RWPE1 (cell line): ENCODE data around the gene ZDHHC7.

Experiments
- CTCF ChIA-PET: fragments of 350-600 bp; sonication (Branson Sonifier 250); formaldehyde crosslinking; extraction: SDS; loops from one replicate; lab custom pipeline; 2021; lab: Yijun Ruan, JAX
- POLR2A ChIA-PET: fragments of 400-600 bp; formaldehyde crosslinking; extraction: SDS; loops from one replicate; lab custom pipeline; 2020; ENCODE audit warnings: antibody characterized with exemption; ENCODE audit not compliant: low non-redundant PET; lab: Yijun Ruan, JAX
- DNase-seq: peaks from one replicate; pipeline ENCODE4 v3.0.0; 2012; ENCODE audit warnings: low spot score
- H3K27ac ChIP-seq: fragments of 450-650 bp; 2 replicates; pipeline ENCODE4 v1.5.1; 2017
- CTCF ChIP-seq: fragments of 450-650 bp; conservative IDR thresholded peaks from 2 replicates; pipeline ENCODE4 v1.5.1; 2017; ENCODE audit warnings: low read depth, mild to moderate bottlenecking

Gene ZDHHC7

DNA sequence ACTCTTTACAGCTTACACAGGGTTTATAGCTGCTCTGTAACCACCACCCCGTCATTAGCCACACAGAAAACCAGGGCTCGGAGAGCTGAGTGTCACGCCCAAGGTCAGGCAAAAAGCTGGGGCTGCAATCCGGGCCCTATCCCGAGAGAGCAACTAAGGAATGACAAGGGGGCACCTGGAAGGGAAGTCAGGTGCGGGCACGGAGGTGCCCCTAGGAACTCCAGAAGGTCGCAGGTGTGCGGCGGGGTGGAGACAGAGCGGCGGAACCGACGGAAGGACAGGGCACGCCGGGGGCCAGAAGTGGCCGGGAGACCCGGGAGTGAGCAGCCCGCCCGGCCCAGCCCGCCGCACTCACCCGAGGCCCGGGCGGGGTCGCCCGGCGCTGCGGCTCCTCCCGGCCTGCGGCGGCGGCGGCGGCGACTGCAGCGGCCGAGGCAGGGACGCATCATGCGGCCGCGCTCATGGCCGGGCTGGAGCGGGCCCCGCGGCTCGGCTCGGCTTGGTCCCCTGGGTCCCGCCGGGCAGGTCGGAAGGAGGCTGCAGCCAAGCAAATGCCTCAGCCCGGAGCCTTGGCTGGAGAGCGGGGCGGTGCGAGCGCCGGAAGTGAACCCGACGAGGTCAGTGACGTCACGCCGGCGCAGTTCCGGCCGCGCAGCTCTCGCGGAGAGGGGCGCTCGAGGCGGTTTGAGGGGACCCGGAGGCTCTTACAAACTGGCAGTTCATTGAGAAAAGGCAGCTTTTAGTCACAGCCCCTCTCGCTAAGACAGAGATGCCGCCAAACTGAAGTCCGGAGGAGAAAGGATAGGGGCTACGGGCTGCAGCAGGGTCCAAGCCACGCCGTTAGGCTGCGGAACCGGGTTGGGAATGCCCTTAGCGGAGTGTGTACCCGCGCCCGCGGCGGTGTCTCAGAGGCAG is at the start of gene ZDHHC7:
Gene ZDHHC7, minus strand, starts transcription at position 605 of the 915 bp plus-strand sequence. CDS start 20,917 bp downstream, outside the sequence.
- H3K27ac ChIP-seq = peak within 1 kb of the TSS; percentile 93
- peak; percentile 80 for DNase-seq
- POLR2A ChIA-PET = interaction anchor here (0.5 to 1.1 kb wide), 6 partner anchors 8 to 358 kb away, joined by 3 to 8 read pairs (median 3); no protein-coding TSS in a partner anchor
- CTCF ChIA-PET = interaction anchor here (1.5 kb wide), 1 partner anchor 76 kb away, joined by 10 read pairs; no protein-coding TSS in a partner anchor
- TF ChIP-seq CTCF = no peak

DNA sequence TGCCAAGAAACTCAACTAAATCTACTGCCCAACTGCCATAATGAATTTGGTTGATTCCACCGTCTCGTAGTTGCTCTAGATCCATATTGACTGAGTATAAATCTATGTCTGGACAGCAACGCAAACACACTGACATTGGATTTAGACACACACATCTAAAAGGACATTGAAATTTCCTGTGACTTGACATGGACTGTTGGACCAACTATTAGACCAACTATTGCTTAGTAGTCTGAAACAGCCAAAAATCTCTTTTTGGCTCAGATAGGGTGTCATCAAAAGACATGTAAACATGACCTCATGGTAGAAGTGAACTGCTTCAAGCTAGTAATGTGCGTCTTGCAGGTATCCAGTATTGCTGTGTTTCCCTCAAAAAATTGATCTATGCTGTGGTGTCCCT is 47.6 kb upstream of the ZDHHC7 start:
- ChIA-PET POLR2A (no interaction called here), CTCF (no interaction called here)
- H3K27ac ChIP-seq = no peak overlapping the region
- TF ChIP-seq CTCF = no peak
- no peak for DNase-seq

GRCh38 chr16:85057948-85058347 is 46.6 kb upstream of the ZDHHC7 start:
- no peak for TF ChIP-seq CTCF
- ChIA-PET POLR2A (no interaction called here), CTCF (interaction anchor here (0.5 kb wide), 1 partner anchor 27 kb away, joined by 3 read pairs; no protein-coding TSS in a partner anchor)
- H3K27ac ChIP-seq = no peak overlapping the region
- no peak for DNase-seq

GRCh38 chr16:85057212-85057889 is 46.0 kb upstream of the ZDHHC7 start:
- POLR2A ChIA-PET = no interaction called here
- 0 out of 2 replicates have a peak, but pooled peaks have one; percentile 10 for TF ChIP-seq CTCF
- CTCF ChIA-PET = interaction anchor here (0.5 to 0.7 kb wide), 2 partner anchors 27 to 94 kb away, joined by 3 to 4 read pairs; no protein-coding TSS in a partner anchor
- no peak overlapping the region for H3K27ac ChIP-seq
- DNase-seq = no peak

DNA sequence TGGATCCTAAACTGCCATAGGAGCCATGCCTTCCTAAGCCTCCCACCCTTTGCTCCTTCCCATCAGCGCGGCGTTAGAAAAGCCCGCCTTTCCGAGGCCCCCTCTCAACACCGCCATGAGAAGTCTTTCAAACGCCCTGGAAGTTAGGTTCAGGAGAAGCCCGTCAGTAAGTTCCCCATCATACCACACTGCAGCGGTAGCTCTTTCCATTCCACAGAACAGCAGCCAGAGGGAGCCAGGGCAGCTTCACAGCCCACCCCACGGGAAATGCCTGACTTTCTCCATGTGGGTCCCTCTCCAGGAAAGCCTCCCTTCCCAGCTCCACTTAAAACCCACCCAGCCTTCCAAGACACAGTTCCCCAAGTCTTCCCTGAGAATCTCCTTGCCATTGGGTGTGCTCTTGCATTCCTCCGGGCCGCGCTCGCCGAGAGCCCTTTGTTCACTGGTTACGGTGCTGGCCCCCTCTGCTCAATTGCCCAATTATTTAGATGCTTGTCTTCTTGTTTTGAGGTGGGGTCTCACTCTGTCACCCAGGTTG is 44.9 kb upstream of the ZDHHC7 start:
- TF ChIP-seq CTCF = no peak
- CTCF ChIA-PET = interaction anchor here (0.6 to 1.1 kb wide), 3 partner anchors 31 to 93 kb away, joined by 4 to 6 read pairs (median 4); no protein-coding TSS in a partner anchor
- DNase-seq = no peak
- H3K27ac ChIP-seq = no peak overlapping the region
- POLR2A ChIA-PET = no interaction called here
